ENCODE results near the gene NAGK.

DNA sequence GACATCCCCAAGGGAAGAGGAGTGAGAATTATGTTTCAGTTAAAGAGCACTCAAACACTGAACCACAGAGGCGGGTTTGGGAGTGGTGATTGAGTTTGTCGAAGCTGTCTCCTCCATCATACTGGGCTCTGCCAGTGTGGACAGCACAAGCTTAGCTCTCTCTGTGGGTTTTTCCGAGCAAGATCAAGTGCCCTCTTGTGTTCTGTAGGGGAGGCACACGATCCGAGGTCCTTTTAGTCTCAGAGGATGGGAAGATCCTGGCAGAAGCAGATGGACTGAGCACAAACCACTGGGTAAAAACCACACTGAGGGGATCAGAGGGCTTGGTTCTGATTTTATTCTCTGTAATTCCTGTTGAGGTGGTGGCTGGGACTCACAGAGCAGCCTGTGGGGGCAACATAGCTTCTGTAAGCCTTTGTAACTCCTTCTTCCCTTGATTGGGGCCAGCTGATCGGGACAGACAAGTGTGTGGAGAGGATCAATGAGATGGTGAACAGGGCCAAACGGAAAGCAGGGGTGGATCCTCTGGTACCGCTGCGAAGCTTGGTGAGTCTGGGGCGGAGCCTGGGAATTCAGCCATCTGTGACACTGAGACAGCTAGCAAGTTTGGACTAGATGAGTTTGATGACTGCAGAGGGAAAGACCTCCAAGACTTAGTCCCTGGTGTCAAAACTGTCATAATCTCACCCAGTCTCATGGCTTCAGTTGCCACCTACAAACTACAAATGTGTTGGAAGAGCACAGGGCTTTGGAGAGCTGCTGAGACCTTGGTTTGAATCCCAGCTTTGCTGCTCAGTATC is 2.0 kb downstream of the NAGK start:
- TF ChIP-seq, protein P1, sequence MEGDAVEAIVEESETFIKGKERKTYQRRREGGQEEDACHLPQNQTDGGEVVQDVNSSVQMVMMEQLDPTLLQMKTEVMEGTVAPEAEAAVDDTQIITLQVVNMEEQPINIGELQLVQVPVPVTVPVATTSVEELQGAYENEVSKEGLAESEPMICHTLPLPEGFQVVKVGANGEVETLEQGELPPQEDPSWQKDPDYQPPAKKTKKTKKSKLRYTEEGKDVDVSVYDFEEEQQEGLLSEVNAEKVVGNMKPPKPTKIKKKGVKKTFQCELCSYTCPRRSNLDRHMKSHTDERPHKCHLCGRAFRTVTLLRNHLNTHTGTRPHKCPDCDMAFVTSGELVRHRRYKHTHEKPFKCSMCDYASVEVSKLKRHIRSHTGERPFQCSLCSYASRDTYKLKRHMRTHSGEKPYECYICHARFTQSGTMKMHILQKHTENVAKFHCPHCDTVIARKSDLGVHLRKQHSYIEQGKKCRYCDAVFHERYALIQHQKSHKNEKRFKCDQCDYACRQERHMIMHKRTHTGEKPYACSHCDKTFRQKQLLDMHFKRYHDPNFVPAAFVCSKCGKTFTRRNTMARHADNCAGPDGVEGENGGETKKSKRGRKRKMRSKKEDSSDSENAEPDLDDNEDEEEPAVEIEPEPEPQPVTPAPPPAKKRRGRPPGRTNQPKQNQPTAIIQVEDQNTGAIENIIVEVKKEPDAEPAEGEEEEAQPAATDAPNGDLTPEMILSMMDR (IDR thresholded peaks at IDR 0.05) = peak in 1 of 4 experiments; percentile 46
- no peak for TF ChIP-seq POLR2AphosphoS5 (IDR thresholded peaks at IDR 0.05)

Data from prostate gland (tissue), 2 donors.